A549 (cell line): ENCODE measurements around the gene TRUB1. TPM values are rescaled to one million over a fixed set of nuclear protein-coding genes. Genes with fewer than 3 reads are reported as not detected.

Source experiments
- ATAC-seq, 2 experiments: fragments of 200-7000 bp in 1 of 2; fragments of >200 bp in 1 of 2; cut with Nextera tagmentation in 1 of 2; cut with Tn5 transposase in 1 of 2; 3 replicates each; pipeline versions ENCODE4 v1.8.0 to v1.9.1; 2018 to 2020; ENCODE audit warnings: mild to moderate bottlenecking in 1 of 2, moderate library complexity in 1 of 2
- CTCF ChIA-PET: fragments of 300-600 bp; sonication (Branson Sonifier 250); formaldehyde crosslinking; extraction: SDS; loops from one replicate; lab custom pipeline; 2021; ENCODE audit warnings: antibody characterized with exemption, inconsistent platforms; lab: Yijun Ruan, JAX
- POLR2A ChIA-PET: fragments of 350-600 bp; formaldehyde crosslinking; extraction: SDS; loops from one replicate; lab custom pipeline; 2021; ENCODE audit warnings: antibody characterized with exemption, inconsistent platforms; lab: Yijun Ruan, JAX
- DNase-seq, 2 experiments: peaks; one replicate each; pipeline versions ENCODE4 v3.0.0 to v3.0.0-alpha.2; 2011 to 2016; ENCODE audit warnings: low read depth in 1 of 2, low spot score in 1 of 2
- FAIRE-seq: peaks from 2 replicates; lab custom pipeline; 2011; peaks lifted over from hg19 to GRCh38; lab: Jason Lieb, UNC
- H3K27ac ChIP-seq, 2 experiments: fragments of >200 bp; sonication (Bioruptor Twin); formaldehyde crosslinking; 3 replicates each; pipeline ENCODE4 v1.5.1; 2016 to 2017
- H3K4me1 ChIP-seq: fragments of >200 bp; sonication (Bioruptor Twin); formaldehyde crosslinking; 3 replicates; pipeline ENCODE4 v1.6.1; 2016
- H3K4me2 ChIP-seq: fragments of >200 bp; sonication (Bioruptor Twin); formaldehyde crosslinking; 3 replicates; pipeline ENCODE4 v1.6.1; 2016
- H3K4me3 ChIP-seq: fragments of >200 bp; sonication (Bioruptor Twin); formaldehyde crosslinking; 3 replicates; pipeline ENCODE4 v1.5.1; 2016
- H3K9me3 ChIP-seq: fragments of >200 bp; sonication (Bioruptor Twin); formaldehyde crosslinking; 3 replicates; pipeline ENCODE4 v1.6.1; 2016
- CBX2 ChIP-seq: fragments of 200-600 bp; sonication (generic); IDR thresholded peaks from 2 replicates; pipeline ENCODE4 v1.6.1; 2016; ENCODE audit warnings: low read depth, mild to moderate bottlenecking, borderline replicate concordance
- CBX8 ChIP-seq: fragments of 200-600 bp; sonication (generic); IDR thresholded peaks from 2 replicates; pipeline ENCODE4 v1.6.1; 2016
- CHD2 ChIP-seq: fragments of 150-350 bp; IDR thresholded peaks from 2 replicates; pipeline ENCODE4 v1.6.1; 2014; ENCODE audit warnings: low read length; ENCODE audit not compliant: partially characterized antibody
- CHD4 ChIP-seq: fragments of 200-600 bp; sonication (generic); IDR thresholded peaks from 2 replicates; pipeline ENCODE4 v1.6.1; 2016; ENCODE audit warnings: antibody characterized with exemption, mild to moderate bottlenecking, borderline replicate concordance
- EP300 ChIP-seq, 2 experiments: fragments of >200 bp; sonication (Bioruptor Twin); formaldehyde crosslinking; IDR thresholded peaks; 2 replicates in 1 of 2; 3 replicates in 1 of 2; pipeline ENCODE4 v1.6.1; 2016 to 2017
- ESRRA ChIP-seq: fragments of 150-350 bp; IDR thresholded peaks from 2 replicates; pipeline ENCODE4 v1.6.1; 2014; ENCODE audit warnings: mild to moderate bottlenecking, low read length, borderline replicate concordance
- FOXS1 ChIP-seq: fragments of 250-450 bp; sonication (Bioruptor Pico); IDR thresholded peaks from 2 replicates; pipeline ENCODE4 v1.5.0; 2020; ENCODE audit warnings: mild to moderate bottlenecking, moderate library complexity
- GATA3 ChIP-seq: IDR thresholded peaks from 2 replicates; pipeline ENCODE4 v1.6.1; 2012; ENCODE audit warnings: borderline replicate concordance
- HEYL ChIP-seq: fragments of 250-450 bp; sonication (Bioruptor Pico); IDR thresholded peaks from 2 replicates; pipeline ENCODE4 v1.8.0; 2021; ENCODE audit warnings: mild to moderate bottlenecking, moderate library complexity
- JUN ChIP-seq, 2 experiments: fragments of >200 bp; sonication (Bioruptor Twin); formaldehyde crosslinking; IDR thresholded peaks; 2 replicates in 1 of 2; 3 replicates in 1 of 2; pipeline ENCODE4 v1.6.1; 2016 to 2017
- NFE2L2 ChIP-seq: fragments of 150-350 bp; conservative IDR thresholded peaks from 2 replicates; pipeline ENCODE4 v1.6.1; 2014; ENCODE audit warnings: low read length
- PHF8 ChIP-seq: fragments of 200-600 bp; sonication (generic); IDR thresholded peaks from 2 replicates; pipeline ENCODE4 v1.6.1; 2016; ENCODE audit warnings: low read depth, mild to moderate bottlenecking, antibody characterized with exemption, moderate library complexity, borderline replicate concordance
- POLR2AphosphoS2 ChIP-seq: conservative IDR thresholded peaks from 2 replicates; pipeline ENCODE4 v1.6.1; 2012; ENCODE audit warnings: low read length, improper control_type of control experiment, inconsistent platforms
- RAD21 ChIP-seq, 2 experiments: fragments of >200 bp in 1 of 2; sonication (Bioruptor Twin) in 1 of 2; formaldehyde crosslinking in 1 of 2; IDR thresholded peaks in 1 of 2; conservative IDR thresholded peaks in 1 of 2; 2 replicates in 1 of 2; 3 replicates in 1 of 2; pipeline ENCODE4 v1.6.1; 2012 to 2018; ENCODE audit warnings: inconsistent platforms in 1 of 2
- RCOR1 ChIP-seq: fragments of 150-350 bp; IDR thresholded peaks from 2 replicates; pipeline ENCODE4 v1.6.1; 2014; ENCODE audit warnings: antibody characterized with exemption, low read length, low read depth
- RNF2 ChIP-seq: fragments of 200-600 bp; sonication (generic); IDR thresholded peaks from 2 replicates; pipeline ENCODE4 v1.6.1; 2016; ENCODE audit warnings: low read depth, mild to moderate bottlenecking, antibody characterized with exemption, moderate library complexity, borderline replicate concordance
- SMC3 ChIP-seq: fragments of >200 bp; sonication (Bioruptor Twin); formaldehyde crosslinking; IDR thresholded peaks from 3 replicates; pipeline ENCODE4 v1.6.1; 2018; ENCODE audit warnings: inconsistent platforms
- SREBF2 ChIP-seq: fragments of 450-650 bp; IDR thresholded peaks from 2 replicates; pipeline ENCODE4 v1.6.1; 2014; ENCODE audit warnings: mild to moderate bottlenecking, moderate library complexity
- TFCP2L1 ChIP-seq: fragments of 250-450 bp; sonication (Bioruptor Pico); IDR thresholded peaks from 2 replicates; pipeline ENCODE4 v1.5.0; 2021; ENCODE audit warnings: mild to moderate bottlenecking
- ZC3H11A ChIP-seq: fragments of 450-650 bp; IDR thresholded peaks from 2 replicates; pipeline ENCODE4 v1.6.1; 2014; ENCODE audit warnings: antibody characterized with exemption, mild to moderate bottlenecking
- ZNF302 ChIP-seq: fragments of 250-450 bp; sonication (Bioruptor Pico); IDR thresholded peaks from 2 replicates; pipeline ENCODE4 v1.9.0; 2021; ENCODE audit warnings: inconsistent platforms, mild to moderate bottlenecking, moderate library complexity
- WGBS: methylation state at CpG from one replicate; pipeline ENCODE4 v1.1.6; 2017; ENCODE audit errors: missing lambda C conversion rate; 5-methylcytosine and 5-hydroxymethylcytosine counted together
- polyA plus RNA-seq, 4 experiments: library from polyadenylated mRNA; depleted of rRNA in 3 of 4; stranded (reverse); fragments of >200 nt; fragmentation: RNase III in 1 of 4; extraction: RNeasy Plus Mini Kit Qiagen cat#74134 plus additional on column Dnase treatment in 1 of 4; gene quantifications; 2 replicates in 3 of 4; 3 replicates in 1 of 4; pipeline ENCODE4 v1.2.3, GENCODE V29; 2011 to 2017
- TF ChIP-seq, protein P1 (sequence below): fragments of 250-450 bp; sonication (Bioruptor Pico); IDR thresholded peaks from 2 replicates; pipeline ENCODE4 v1.5.0; 2021; ENCODE audit warnings: mild to moderate bottlenecking, moderate library complexity, borderline replicate concordance
- TF ChIP-seq, protein P2 (sequence below): fragments of >200 bp; sonication (Bioruptor Twin); formaldehyde crosslinking; IDR thresholded peaks from 2 replicates; pipeline ENCODE4 v1.6.1; 2016
- TF ChIP-seq, protein P3 (sequence below): fragments of 250-450 bp; sonication (Bioruptor Pico); IDR thresholded peaks from 2 replicates; pipeline ENCODE4 v1.5.0; 2020; ENCODE audit warnings: low read depth, mild to moderate bottlenecking, moderate library complexity
- TF ChIP-seq, protein P4 (sequence below): IDR thresholded peaks from 2 replicates; pipeline ENCODE4 v1.6.1; 2012; ENCODE audit warnings: low read depth, borderline replicate concordance
- TF ChIP-seq, protein P5 (sequence below): fragments of 200-600 bp; sonication (generic); IDR thresholded peaks from 2 replicates; pipeline ENCODE4 v1.6.1; 2016; ENCODE audit warnings: antibody characterized with exemption, mild to moderate bottlenecking, moderate library complexity

TRUB1 gene
- polyA plus RNA-seq, 2 of the 4 experiments (the other 2 are of a cell fraction), result 19.5 to 40.4 TPM

DNA sequence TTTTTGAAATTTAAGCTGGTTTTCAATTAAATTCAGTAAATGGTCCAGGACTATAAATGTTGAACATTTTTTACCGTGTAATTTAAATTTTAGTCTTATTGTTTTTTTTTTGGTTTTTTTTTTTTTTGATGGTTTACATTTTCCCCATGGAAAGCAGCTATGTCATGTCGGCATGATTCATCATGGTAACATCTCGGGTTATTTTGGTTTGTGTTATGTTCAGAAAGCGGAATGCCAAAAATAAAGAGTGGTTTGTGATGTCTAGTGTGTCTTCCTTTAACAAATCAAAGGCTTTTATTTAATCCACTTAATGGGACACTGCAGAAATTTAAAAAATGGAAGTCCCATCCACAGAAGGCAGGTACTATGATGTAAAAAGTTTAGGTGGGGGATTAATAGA lies 58.5 kb downstream of the TRUB1 start (continued):
- TF ChIP-seq, protein P1, sequence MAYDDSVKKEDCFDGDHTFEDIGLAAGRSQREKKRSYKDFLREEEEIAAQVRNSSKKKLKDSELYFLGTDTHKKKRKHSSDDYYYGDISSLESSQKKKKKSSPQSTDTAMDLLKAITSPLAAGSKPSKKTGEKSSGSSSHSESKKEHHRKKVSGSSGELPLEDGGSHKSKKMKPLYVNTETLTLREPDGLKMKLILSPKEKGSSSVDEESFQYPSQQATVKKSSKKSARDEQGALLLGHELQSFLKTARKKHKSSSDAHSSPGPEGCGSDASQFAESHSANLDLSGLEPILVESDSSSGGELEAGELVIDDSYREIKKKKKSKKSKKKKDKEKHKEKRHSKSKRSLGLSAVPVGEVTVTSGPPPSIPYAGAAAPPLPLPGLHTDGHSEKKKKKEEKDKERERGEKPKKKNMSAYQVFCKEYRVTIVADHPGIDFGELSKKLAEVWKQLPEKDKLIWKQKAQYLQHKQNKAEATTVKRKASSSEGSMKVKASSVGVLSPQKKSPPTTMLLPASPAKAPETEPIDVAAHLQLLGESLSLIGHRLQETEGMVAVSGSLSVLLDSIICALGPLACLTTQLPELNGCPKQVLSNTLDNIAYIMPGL, result no peak
- TF ChIP-seq, all 56 proteins: peak for 0

DNA sequence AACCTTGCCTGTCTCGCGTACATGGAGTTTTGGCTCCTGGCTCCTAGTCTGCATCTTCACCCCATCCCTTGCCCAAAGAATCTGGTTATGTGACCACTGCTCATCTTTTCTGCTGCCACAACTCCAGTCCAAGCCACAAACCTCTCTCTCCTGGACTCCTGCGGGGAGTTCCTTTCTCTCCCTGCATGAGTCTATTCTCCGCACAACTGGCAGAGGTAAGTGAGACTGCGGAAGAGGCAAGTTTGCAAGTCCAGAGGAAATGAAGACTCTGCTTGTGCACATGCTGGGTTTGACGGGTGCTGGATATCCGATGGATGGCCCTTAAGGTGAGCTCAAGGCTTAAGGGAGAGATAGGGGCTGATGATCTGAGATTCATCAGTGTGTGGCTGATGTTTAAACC lies 61.0 kb downstream of the TRUB1 start:
- 95% methylated on average over 7 of the region's 7 CpGs for WGBS
- H3K27ac ChIP-seq, result no peak overlapping the region
- no peaks in the 10 kb centered on the region for H3K4me1 ChIP-seq
- ATAC-seq, result no peak
- ChIA-PET POLR2A (no interaction called here), CTCF (no interaction called here)
- no peak overlapping the region for H3K4me2 ChIP-seq
- TF ChIP-seq, protein P2, sequence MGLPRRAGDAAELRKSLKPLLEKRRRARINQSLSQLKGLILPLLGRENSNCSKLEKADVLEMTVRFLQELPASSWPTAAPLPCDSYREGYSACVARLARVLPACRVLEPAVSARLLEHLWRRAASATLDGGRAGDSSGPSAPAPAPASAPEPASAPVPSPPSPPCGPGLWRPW, result no peak
- TF ChIP-seq HEYL (CRISPR knock-in tag) (no peak), ZNF302 (CRISPR knock-in tag) (no peak), RNF2 (no peak), CBX2 (no peak), SREBF2 (no peak)
- TF ChIP-seq, protein P3, sequence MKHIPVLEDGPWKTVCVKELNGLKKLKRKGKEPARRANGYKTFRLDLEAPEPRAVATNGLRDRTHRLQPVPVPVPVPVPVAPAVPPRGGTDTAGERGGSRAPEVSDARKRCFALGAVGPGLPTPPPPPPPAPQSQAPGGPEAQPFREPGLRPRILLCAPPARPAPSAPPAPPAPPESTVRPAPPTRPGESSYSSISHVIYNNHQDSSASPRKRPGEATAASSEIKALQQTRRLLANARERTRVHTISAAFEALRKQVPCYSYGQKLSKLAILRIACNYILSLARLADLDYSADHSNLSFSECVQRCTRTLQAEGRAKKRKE, result no peak
- H3K9me3 ChIP-seq, result no peaks in the 10 kb centered on the region
- no peak for FAIRE-seq
- DNase-seq, result no peak
- H3K4me3 ChIP-seq, result no peak overlapping the region

DNA sequence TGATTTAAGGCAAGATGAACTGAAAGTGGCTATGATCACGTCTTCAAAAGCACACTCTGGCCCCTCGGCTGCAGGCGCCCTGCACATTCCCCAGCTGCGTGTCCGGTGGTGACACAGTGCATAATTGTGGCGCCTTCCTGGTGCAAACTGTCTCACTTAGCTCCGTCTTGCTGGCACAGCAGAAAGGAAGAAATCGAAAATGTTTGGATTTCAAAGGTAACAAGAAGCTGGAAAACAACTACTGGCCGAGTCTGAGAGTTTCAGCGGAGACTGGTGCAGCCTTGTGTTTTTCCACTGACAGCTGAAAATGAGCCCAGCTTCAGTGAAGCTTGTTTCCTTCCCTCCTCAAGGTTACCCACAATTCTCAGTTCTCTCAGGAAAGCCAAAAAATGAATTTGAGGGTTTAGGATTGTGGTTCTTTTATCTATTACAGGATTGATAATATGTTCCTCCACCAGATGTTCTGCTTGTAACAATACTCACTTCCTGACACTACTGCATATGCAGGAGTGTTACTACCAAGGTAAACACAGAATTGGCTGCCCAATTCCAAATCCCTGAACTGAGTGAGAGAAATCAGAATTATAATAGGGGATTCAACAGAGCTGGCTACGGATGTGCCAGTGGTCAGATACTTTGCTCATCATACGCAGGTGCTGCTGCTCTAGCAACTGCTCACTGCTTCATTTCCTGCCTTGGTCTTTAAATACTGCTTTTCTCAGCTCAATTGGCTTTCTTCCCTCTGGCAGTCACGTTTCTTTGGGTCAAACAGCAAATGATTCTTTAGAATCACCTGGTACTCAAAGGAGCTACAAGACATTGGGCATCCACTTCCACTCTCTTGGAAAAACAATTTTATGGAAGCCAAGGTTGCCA lies 63.7 kb downstream of the TRUB1 start:
- H3K9me3 ChIP-seq, result no peaks in the 10 kb centered on the region
- POLR2A ChIA-PET, result interaction anchor here (0.5 kb wide), 1 partner anchor 21 kb away, joined by 3 read pairs; no protein-coding TSS in a partner anchor
- no peak for DNase-seq
- no peak overlapping the region for H3K27ac ChIP-seq
- CTCF ChIA-PET, result interaction anchor here (0.7 to 1.5 kb wide), 3 partner anchors 10 to 180 kb away, joined by 3 read pairs; partner anchors contain the start of gene FHIP2A
- ATAC-seq, result no peak
- 61% methylated on average over 13 of the region's 13 CpGs for WGBS
- TF ChIP-seq NFE2L2, result no peak
- no peak for TF ChIP-seq FOXS1 (CRISPR knock-in tag)
- no peak for TF ChIP-seq CHD2
- TF ChIP-seq GATA3, result no peak
- TF ChIP-seq PHF8, result no peak
- TF ChIP-seq ZC3H11A, result no peak
- no peak for TF ChIP-seq CHD4
- no peak for TF ChIP-seq JUN (IDR thresholded peaks at IDR 0.05)
- no peak for TF ChIP-seq POLR2AphosphoS2
- TF ChIP-seq, protein P4, sequence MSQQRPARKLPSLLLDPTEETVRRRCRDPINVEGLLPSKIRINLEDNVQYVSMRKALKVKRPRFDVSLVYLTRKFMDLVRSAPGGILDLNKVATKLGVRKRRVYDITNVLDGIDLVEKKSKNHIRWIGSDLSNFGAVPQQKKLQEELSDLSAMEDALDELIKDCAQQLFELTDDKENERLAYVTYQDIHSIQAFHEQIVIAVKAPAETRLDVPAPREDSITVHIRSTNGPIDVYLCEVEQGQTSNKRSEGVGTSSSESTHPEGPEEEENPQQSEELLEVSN, result no peak
- no peak for TF ChIP-seq TFCP2L1 (CRISPR knock-in tag)
- TF ChIP-seq EP300 (IDR thresholded peaks at IDR 0.05), result no peak
- no peak for TF ChIP-seq RAD21 (conservative IDR thresholded peaks at IDR 0.05 in 1 of 2, IDR thresholded peaks at IDR 0.05 in 1 of 2)
- TF ChIP-seq RCOR1, result no peak
- no peak for TF ChIP-seq CBX8
- TF ChIP-seq HEYL (CRISPR knock-in tag), result no peak
- TF ChIP-seq SMC3, result no peak
- TF ChIP-seq, protein P5, sequence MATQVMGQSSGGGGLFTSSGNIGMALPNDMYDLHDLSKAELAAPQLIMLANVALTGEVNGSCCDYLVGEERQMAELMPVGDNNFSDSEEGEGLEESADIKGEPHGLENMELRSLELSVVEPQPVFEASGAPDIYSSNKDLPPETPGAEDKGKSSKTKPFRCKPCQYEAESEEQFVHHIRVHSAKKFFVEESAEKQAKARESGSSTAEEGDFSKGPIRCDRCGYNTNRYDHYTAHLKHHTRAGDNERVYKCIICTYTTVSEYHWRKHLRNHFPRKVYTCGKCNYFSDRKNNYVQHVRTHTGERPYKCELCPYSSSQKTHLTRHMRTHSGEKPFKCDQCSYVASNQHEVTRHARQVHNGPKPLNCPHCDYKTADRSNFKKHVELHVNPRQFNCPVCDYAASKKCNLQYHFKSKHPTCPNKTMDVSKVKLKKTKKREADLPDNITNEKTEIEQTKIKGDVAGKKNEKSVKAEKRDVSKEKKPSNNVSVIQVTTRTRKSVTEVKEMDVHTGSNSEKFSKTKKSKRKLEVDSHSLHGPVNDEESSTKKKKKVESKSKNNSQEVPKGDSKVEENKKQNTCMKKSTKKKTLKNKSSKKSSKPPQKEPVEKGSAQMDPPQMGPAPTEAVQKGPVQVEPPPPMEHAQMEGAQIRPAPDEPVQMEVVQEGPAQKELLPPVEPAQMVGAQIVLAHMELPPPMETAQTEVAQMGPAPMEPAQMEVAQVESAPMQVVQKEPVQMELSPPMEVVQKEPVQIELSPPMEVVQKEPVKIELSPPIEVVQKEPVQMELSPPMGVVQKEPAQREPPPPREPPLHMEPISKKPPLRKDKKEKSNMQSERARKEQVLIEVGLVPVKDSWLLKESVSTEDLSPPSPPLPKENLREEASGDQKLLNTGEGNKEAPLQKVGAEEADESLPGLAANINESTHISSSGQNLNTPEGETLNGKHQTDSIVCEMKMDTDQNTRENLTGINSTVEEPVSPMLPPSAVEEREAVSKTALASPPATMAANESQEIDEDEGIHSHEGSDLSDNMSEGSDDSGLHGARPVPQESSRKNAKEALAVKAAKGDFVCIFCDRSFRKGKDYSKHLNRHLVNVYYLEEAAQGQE, result no peak
- no peak for TF ChIP-seq ESRRA
- TF ChIP-seq, all 56 proteins: peak for 0
- no peak for FAIRE-seq
- H3K4me2 ChIP-seq, result no peak overlapping the region
- H3K4me3 ChIP-seq, result no peak overlapping the region
- H3K4me1 ChIP-seq, result no peaks in the 10 kb centered on the region
